HAP-1 (cell line): Measurements from ENCODE around the gene MBTPS1.

Experiments used
- DNase-seq, 2 experiments: peaks; one replicate each; pipeline ENCODE4 v3.0.0-alpha.2; 2016 to 2020; ENCODE audit warnings: low spot score in 2 of 2
- H3K27me3 ChIP-seq: fragments of 250-450 bp; sonication (Bioruptor Pico); 2 replicates; pipeline ENCODE4 v1.5.1; 2020; ENCODE audit warnings: low read depth, mild to moderate bottlenecking, moderate library complexity
- H3K36me3 ChIP-seq: fragments of 250-450 bp; sonication (Bioruptor Pico); replicated peaks from 2 replicates; pipeline ENCODE4 v1.5.1; 2020; ENCODE audit warnings: mild to moderate bottlenecking
- H3K4me1 ChIP-seq: fragments of 250-450 bp; sonication (Bioruptor Pico); 2 replicates; pipeline ENCODE4 v1.5.1; 2020; ENCODE audit warnings: mild to moderate bottlenecking
- H3K4me3 ChIP-seq: fragments of 250-450 bp; sonication (Bioruptor Pico); 2 replicates; pipeline ENCODE4 v1.5.1; 2020; ENCODE audit warnings: mild to moderate bottlenecking, moderate library complexity
- H3K9me3 ChIP-seq: fragments of 250-450 bp; sonication (Bioruptor Pico); 2 replicates; pipeline ENCODE4 v1.5.1; 2020; ENCODE audit warnings: mild to moderate bottlenecking, moderate library complexity
- in situ Hi-C: fragments of 300-500 bp; cut with MboI; formaldehyde crosslinking; loops from 3 replicates; pipeline ENCODE4 v1.14.3; 2020; ENCODE audit warnings: low sequenced_read_pairs, inconsistent platforms, mixed read lengths

Gene MBTPS1

DNA sequence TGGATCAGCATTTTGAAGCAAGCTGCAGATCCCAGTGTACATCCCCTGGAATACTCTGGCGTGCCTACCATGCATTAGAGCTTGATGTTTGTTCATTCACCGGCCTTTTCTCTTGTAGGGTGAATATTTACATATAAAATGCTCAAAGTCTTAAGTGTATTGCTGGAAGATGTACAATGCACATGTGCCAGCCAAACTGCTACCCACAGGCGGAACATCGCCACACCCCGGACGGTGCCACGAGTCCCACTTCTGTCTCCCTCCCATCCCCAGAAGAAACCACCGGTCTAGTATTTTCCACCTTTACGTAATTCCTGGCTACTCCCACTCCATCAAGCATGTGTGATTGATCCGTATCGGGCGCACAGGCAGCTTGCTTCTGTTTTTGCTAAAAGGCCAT, 78.3 kb downstream of the MBTPS1 start:
- Histone ChIP-seq H3K27me3 (0 out of 2 replicates have a peak, but pooled peaks cover 3% of the 10 kb centered on the region), H3K36me3 (no peaks in the 10 kb centered on the region), H3K4me1 (no peaks in the 10 kb centered on the region), H3K4me3 (no peak overlapping the region), H3K9me3 (no peaks in the 10 kb centered on the region)
- no peak for DNase-seq
- in situ Hi-C loops: no loop called here

GRCh38 chr16:84036982-84037425, 79.7 kb downstream of the MBTPS1 start:
- H3K4me3 ChIP-seq: no peak overlapping the region
- in situ Hi-C loops: no loop called here
- 0 out of 2 replicates have a peak, but pooled peaks cover 3% of the 10 kb centered on the region for H3K27me3 ChIP-seq
- no peaks in the 10 kb centered on the region for H3K9me3 ChIP-seq
- H3K4me1 ChIP-seq: no peaks in the 10 kb centered on the region
- no peak for DNase-seq
- H3K36me3 ChIP-seq: no peaks in the 10 kb centered on the region

- in situ Hi-C loops: no loop called here
- Histone ChIP-seq H3K4me3 (no peak overlapping the region), H3K36me3 (no peaks in the 10 kb centered on the region), H3K27me3 (0 out of 2 replicates have a peak, but pooled peaks cover 3% of the 10 kb centered on the region), H3K9me3 (no peaks in the 10 kb centered on the region), H3K4me1 (no peaks in the 10 kb centered on the region)
- no peak for DNase-seq
Observed at GRCh38 chr16:84036131-84036530, 80.6 kb downstream of the MBTPS1 start.

GRCh38 chr16:84034516-84034915, 82.2 kb downstream of the MBTPS1 start:
- no peaks in the 10 kb centered on the region for H3K4me1 ChIP-seq
- DNase-seq: no peak
- H3K36me3 ChIP-seq: no peaks in the 10 kb centered on the region
- H3K9me3 ChIP-seq: no peaks in the 10 kb centered on the region
- in situ Hi-C loops: no loop called here
- no peak overlapping the region for H3K4me3 ChIP-seq
- H3K27me3 ChIP-seq: no peaks in the 10 kb centered on the region

DNA sequence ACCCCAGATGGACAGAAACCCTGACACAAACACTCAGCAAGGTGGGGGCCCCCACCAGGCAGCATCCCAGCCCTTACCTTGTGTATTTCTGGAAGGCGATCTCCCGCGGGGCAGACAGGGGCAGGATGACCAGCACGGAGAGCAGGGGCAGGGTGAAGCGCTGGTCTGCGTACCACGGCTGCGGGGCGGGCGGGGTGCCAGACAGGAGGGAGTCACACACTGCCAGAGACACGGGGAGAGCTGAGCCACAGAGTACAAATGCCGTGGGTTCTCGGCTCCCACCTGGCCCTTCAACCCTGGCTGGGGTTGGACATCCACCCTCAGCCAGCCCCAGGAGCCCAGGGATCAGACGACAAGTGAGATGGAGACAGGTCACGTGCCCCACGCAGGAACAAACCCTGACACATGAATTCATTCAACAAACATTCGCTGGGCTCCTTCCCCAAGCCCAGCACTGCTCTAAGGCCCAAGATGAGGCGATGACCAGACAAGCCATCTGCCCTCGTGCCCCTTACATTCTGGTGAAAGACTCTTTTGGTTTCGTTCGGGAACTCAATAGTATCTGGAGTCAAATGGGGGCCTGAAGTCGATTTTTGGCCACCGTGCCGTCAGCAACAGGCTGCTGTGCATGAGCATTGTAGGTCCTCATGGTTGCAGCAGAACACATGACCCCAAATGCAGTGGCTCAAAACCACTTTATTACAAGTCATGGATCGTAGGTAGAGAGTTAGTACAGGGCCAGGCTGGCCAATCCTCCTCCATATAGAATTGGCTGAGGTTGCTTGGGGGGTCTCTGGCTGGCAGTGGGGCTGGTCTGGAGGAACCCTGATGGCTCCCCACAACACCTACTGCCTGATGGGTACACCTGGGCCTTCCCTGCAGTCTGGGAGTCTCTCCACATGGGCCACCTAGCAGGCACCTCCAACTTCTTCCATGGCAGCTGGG, 83.2 kb downstream of the MBTPS1 start:
- Histone ChIP-seq H3K4me1 (no peaks in the 10 kb centered on the region), H3K27me3 (no peaks in the 10 kb centered on the region), H3K9me3 (no peaks in the 10 kb centered on the region), H3K4me3 (no peak overlapping the region), H3K36me3 (no peaks in the 10 kb centered on the region)
- in situ Hi-C loops: no loop called here
- no peak for DNase-seq

DNA sequence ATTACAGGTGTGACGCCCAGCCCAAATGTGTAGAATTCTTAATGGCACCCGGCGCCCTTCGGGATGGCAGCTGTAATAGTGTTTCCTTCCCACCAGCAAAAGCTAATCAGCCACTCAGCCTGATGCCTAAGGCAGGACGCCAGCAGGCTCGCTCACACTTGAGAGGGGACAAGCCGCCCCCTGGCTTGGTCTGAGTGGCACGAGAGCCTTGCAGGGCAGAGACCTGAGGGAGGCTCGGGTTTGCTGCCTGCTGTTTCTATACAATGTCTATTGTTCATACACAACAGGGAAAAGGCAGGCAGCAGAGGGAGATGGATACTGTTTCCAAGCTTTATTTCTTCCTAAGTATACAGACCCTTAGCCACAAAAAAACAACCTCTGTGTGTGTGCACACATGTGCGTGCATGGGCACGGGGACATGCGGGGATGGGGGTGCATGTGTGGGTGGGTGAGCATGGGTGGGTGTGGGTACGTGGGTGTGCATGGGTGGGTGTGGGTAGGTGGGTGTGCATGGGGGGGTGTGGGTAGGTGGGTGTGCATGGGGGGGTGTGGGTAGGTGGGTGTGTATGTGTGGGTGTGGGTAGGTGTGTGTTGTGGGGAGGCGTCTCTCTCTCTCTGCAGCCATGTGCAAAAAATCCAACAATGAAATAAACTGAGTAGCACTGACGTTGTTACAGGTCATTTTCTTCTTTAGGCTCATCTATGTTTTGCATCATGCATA, 84.1 kb downstream of the MBTPS1 start:
- H3K27me3 ChIP-seq: no peaks in the 10 kb centered on the region
- no peak overlapping the region for H3K4me3 ChIP-seq
- H3K36me3 ChIP-seq: no peaks in the 10 kb centered on the region
- in situ Hi-C loops: no loop called here
- H3K9me3 ChIP-seq: no peaks in the 10 kb centered on the region
- no peak for DNase-seq
- H3K4me1 ChIP-seq: no peaks in the 10 kb centered on the region

- no peaks in the 10 kb centered on the region for H3K27me3 ChIP-seq
- no peaks in the 10 kb centered on the region for H3K36me3 ChIP-seq
- in situ Hi-C loops: no loop called here
- DNase-seq: no peak
- H3K9me3 ChIP-seq: no peaks in the 10 kb centered on the region
- no peaks in the 10 kb centered on the region for H3K4me1 ChIP-seq
- H3K4me3 ChIP-seq: no peak overlapping the region
Observed at GRCh38 chr16:84031556-84031955, 85.2 kb downstream of the MBTPS1 start.

GRCh38 chr16:84029297-84030047, 87.3 kb downstream of the MBTPS1 start:
- in situ Hi-C loops: no loop called here
- DNase-seq: no peak
- Histone ChIP-seq H3K27me3 (no peaks in the 10 kb centered on the region), H3K9me3 (no peaks in the 10 kb centered on the region), H3K36me3 (no peaks in the 10 kb centered on the region), H3K4me1 (no peaks in the 10 kb centered on the region), H3K4me3 (no peak overlapping the region)

- no peak overlapping the region for H3K4me3 ChIP-seq
- no peaks in the 10 kb centered on the region for H3K27me3 ChIP-seq
- no peaks in the 10 kb centered on the region for H3K4me1 ChIP-seq
- no peak for DNase-seq
- H3K36me3 ChIP-seq: no peaks in the 10 kb centered on the region
- in situ Hi-C loops: no loop called here
- no peaks in the 10 kb centered on the region for H3K9me3 ChIP-seq
Observed at GRCh38 chr16:84027625-84028024, 89.1 kb downstream of the MBTPS1 start.

DNA sequence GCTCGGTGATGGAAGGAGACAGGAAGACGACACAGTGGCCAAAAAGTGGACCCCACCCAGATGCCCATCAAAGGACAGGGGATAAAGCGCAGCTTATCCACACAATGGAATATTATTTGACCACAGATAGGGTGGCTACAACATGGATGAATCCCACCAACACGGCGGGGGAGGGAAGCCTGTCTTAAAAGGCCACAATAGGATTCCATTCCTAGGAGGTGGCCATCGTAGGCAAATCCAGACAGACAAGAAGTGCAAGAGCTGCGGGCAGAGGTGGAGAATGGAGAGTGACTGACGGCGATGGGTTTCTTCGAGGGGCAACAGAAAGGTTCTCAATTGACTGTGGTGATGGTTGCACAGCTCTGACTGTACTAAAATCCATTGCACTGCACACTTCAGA, 90.1 kb downstream of the MBTPS1 start:
- H3K36me3 ChIP-seq: no peaks in the 10 kb centered on the region
- DNase-seq: no peak
- H3K9me3 ChIP-seq: peaks cover 2% of the 10 kb centered on the region; the same call in 1 of the 2 replicates
- H3K4me3 ChIP-seq: no peak overlapping the region
- no peaks in the 10 kb centered on the region for H3K4me1 ChIP-seq
- H3K27me3 ChIP-seq: no peaks in the 10 kb centered on the region
- in situ Hi-C loops: no loop called here

- in situ Hi-C loops: no loop called here
- no peaks in the 10 kb centered on the region for H3K27me3 ChIP-seq
- H3K4me3 ChIP-seq: no peak overlapping the region
- no peaks in the 10 kb centered on the region for H3K36me3 ChIP-seq
- no peak for DNase-seq
- peaks cover 7% of the 10 kb centered on the region; the same call in 1 of the 2 replicates for H3K9me3 ChIP-seq
- H3K4me1 ChIP-seq: no peaks in the 10 kb centered on the region
Observed at GRCh38 chr16:84024854-84025253, 91.9 kb downstream of the MBTPS1 start.

GRCh38 chr16:84022644-84023043, 94.1 kb downstream of the MBTPS1 start:
- Histone ChIP-seq H3K36me3 (no peaks in the 10 kb centered on the region), H3K9me3 (peaks cover 14% of the 10 kb centered on the region), H3K4me3 (no peak overlapping the region), H3K27me3 (no peaks in the 10 kb centered on the region), H3K4me1 (no peaks in the 10 kb centered on the region)
- no peak for DNase-seq
- in situ Hi-C loops: no loop called here

DNA sequence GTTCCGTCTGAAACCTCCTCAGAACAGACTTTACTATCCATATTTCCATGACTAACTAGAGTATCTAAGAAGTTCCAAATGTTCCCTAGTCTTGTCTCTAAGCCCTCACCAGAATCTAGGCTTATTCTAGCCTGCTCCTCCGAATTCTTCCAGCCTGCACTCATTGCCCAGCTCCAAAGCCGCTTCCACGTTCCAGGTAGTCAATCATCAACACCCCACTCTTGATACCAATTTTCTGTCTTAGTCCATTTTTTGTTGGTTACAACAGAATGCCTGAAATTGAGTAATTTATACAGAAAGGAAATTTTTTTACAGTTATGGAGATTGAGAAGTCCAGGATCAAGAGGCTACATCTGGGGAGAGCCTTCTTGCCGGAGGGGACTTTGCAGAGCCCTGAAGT, 95.3 kb downstream of the MBTPS1 start:
- peaks cover 14% of the 10 kb centered on the region for H3K9me3 ChIP-seq
- no peak for DNase-seq
- in situ Hi-C loops: no loop called here
- H3K36me3 ChIP-seq: no peaks in the 10 kb centered on the region
- H3K27me3 ChIP-seq: no peaks in the 10 kb centered on the region
- H3K4me1 ChIP-seq: no peaks in the 10 kb centered on the region
- H3K4me3 ChIP-seq: no peak overlapping the region
